Measurements from ENCODE around the gene PNPLA5.
A peak's percentile ranks its signal among the peaks of the same experiment; 100 is the strongest.

The PNPLA5 gene

DNA sequence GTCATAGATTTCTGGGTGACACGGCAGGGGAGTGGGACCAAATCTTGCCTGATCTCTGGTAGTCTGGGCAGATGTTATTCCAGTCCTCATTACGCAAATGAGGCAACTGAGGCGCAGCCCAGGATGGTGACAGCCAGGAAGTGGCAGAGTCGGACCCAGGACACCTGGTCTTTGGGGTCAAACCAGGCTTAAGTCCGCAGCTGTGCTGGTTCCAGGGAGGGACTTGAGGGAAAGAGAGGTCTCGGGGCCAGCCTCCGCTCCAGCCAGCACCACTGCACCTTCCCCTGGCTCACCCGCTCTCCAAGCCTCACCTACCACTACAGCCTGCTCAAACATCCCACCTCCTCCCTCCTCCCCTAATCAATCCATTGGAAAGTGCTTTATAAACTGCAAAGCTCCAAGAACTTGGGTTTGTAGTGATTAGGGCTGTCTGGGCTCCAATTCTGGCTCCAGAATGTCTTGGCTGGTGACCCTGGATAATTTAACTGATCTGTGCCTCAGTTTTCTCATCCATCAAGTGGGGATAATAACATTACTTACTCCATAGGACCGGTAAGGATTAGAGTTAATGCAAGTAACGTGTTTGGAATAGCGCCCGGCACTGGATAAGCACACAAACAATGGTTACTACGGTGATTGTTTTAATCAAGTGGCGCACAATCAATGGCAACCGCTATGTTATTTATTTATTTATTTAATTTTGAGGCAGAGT, 526 bp upstream of the PNPLA5 start:
- H3K4me3 ChIP-seq (ENCODE audit: low read length): no peak overlapping the region
- DNase-seq (ENCODE audit: low read depth): no peak
- TF ChIP-seq, protein P1, sequence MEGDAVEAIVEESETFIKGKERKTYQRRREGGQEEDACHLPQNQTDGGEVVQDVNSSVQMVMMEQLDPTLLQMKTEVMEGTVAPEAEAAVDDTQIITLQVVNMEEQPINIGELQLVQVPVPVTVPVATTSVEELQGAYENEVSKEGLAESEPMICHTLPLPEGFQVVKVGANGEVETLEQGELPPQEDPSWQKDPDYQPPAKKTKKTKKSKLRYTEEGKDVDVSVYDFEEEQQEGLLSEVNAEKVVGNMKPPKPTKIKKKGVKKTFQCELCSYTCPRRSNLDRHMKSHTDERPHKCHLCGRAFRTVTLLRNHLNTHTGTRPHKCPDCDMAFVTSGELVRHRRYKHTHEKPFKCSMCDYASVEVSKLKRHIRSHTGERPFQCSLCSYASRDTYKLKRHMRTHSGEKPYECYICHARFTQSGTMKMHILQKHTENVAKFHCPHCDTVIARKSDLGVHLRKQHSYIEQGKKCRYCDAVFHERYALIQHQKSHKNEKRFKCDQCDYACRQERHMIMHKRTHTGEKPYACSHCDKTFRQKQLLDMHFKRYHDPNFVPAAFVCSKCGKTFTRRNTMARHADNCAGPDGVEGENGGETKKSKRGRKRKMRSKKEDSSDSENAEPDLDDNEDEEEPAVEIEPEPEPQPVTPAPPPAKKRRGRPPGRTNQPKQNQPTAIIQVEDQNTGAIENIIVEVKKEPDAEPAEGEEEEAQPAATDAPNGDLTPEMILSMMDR (conservative IDR thresholded peaks at IDR 0.05; ENCODE audit: low read length): no peak

DNA sequence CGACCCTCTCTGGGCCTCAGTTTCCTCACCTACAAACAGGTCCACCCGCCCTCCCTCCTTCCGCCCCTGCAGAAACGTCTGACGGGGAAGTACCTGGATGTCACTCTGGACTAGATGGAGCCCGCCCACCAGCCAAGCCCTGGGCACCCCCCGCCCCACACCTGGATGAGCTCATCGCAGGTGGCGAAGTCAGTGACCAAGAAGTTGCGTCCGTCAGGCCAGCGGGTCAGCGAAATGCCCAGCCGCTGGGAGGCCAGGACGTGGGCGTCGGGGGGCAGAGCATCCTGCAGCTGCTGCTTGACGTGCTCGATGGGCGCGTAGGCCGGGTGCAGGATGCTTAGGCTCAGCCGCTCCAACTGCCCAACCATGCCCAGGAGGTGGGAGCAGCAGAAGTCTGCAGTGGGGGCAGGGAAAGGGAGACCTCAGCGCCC, 897 bp downstream of the PNPLA5 start:
- no peak overlapping the region for H3K4me3 ChIP-seq (ENCODE audit: low read length)
- TF ChIP-seq, protein P1 (conservative IDR thresholded peaks at IDR 0.05; ENCODE audit: low read length): no peak

DNA sequence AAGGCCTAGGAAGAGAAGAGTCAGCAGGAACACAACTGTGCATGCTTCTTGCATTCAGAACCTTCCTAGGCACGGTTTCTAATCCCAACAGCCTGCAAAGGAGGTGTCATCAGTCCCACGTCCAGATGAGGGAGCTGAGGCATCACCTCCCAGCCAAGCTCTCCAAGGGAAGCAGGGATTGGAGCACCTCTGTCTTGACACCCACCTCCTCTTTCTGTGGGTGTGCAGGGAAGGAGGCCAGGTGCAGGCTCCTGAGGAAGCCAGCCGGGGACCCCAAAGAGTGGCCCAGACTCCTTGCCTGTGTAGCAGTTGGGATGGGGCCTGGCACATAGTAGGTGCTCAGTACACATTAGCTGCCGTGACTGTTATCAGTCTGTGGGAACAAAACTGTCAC, 2.0 kb downstream of the PNPLA5 start:
- H3K4me3 ChIP-seq (ENCODE audit: low read length): no peak overlapping the region
- TF ChIP-seq, protein P1 (conservative IDR thresholded peaks at IDR 0.05; ENCODE audit: low read length): peak; percentile 56
- peak; percentile 42 for DNase-seq (ENCODE audit: low read depth)

More for the DNA sequence above, 897 bp downstream of the PNPLA5 start:
- DNase-seq (ENCODE audit: low read depth): no peak

DNA sequence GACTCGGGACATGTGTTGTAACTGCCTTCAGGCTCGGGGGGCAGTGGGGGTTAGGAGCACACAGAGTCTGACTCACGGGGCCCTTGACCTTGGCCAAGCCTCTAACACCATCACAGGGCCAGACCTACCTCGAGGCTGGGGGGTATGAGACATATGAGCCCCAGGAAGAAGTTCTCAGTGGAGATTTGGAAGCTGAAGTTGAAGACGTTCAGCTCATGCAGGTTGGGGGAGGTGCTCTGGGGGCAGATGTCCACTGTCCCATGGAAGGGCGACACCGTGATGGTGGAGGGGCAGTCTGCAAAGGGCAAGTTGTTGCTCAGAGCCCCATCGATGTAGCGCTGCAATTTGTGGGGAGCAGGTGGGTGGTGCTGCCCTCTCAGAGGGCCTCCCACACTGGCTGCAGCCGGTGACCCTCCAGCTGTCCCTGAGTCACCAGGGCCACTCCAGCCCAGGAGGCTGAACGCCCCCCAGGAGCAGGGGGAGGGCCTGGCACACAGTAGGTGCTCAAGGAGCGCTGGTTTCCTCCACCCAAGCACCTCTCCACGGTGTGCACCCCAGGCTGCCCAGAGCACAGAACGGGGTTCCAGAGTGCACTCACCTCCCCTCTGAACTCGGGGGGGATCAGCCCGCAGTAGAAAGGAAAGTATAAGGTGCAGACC, 2.5 kb downstream of the PNPLA5 start:
- H3K4me3 ChIP-seq (ENCODE audit: low read length): no peak overlapping the region
- no peak for DNase-seq (ENCODE audit: low read depth)
- TF ChIP-seq, protein P1 (conservative IDR thresholded peaks at IDR 0.05; ENCODE audit: low read length): no peak

DNA sequence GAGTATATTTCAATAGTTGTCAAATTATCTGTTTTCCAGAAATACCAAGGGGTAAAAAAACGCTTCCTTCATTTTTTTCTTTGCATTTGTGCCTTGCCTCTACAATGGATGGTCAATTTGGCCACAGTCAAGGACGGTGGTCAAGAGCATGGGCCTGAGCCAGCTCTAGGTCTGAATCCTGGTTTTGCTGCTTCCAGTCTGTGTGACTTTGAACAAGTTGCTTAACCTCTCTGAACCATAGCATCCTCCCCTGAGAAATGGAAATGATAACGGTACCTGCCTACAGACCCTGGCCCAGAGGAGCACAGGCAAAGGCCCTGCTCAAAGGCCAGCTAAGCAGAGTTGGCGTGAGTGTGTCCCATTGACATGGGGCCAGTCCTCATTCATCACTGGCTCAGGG, 3.1 kb downstream of the PNPLA5 start:
- no peak for DNase-seq (ENCODE audit: low read depth)
- TF ChIP-seq, protein P1 (conservative IDR thresholded peaks at IDR 0.05; ENCODE audit: low read length): no peak
- no peak overlapping the region for H3K4me3 ChIP-seq (ENCODE audit: low read length)

- no peak overlapping the region for H3K4me3 ChIP-seq (ENCODE audit: low read length)
- no peak for DNase-seq (ENCODE audit: low read depth)
- TF ChIP-seq, protein P1 (conservative IDR thresholded peaks at IDR 0.05; ENCODE audit: low read length): no peak
Observed at GRCh38 chr22:43887391-43887790, 4.4 kb downstream of the PNPLA5 start.

DNA sequence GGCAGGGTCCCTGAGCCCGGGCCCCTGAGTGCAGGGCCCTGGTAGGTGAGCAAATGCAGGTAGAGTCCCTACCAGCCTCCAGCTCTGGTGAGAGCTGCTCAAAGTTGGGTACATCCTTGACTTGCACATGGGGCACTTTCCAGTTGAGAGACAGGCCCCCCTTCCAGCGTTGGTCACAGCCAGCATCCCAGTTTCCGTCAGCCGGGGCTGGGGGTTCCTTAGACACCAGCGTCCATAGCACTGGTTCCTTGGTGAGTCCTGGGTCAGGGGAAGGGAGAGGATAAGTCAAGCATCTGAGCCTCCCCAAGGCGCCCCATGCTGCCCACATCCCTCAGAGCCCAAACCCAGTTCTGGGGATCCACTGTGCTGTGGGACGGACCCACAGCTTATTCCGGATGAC, 5.6 kb downstream of the PNPLA5 start:
- H3K4me3 ChIP-seq (ENCODE audit: low read length): no peak overlapping the region
- TF ChIP-seq, protein P1 (conservative IDR thresholded peaks at IDR 0.05; ENCODE audit: low read length): no peak
- no peak for DNase-seq (ENCODE audit: low read depth)
